Kidney tubule cell (primary cell): Measurements from ENCODE around the gene ARMC2.
"Not testable (repeated sequence)": the region's sequence is repeated elsewhere in the genome, so short reads cannot be mapped to it uniquely, and the experiment has no call there.

Experiments used
- DNase-seq: peaks from one replicate; pipeline ENCODE4 v3.0.0-alpha.2; 2018; ENCODE audit warnings: low spot score

ARMC2 gene

DNA sequence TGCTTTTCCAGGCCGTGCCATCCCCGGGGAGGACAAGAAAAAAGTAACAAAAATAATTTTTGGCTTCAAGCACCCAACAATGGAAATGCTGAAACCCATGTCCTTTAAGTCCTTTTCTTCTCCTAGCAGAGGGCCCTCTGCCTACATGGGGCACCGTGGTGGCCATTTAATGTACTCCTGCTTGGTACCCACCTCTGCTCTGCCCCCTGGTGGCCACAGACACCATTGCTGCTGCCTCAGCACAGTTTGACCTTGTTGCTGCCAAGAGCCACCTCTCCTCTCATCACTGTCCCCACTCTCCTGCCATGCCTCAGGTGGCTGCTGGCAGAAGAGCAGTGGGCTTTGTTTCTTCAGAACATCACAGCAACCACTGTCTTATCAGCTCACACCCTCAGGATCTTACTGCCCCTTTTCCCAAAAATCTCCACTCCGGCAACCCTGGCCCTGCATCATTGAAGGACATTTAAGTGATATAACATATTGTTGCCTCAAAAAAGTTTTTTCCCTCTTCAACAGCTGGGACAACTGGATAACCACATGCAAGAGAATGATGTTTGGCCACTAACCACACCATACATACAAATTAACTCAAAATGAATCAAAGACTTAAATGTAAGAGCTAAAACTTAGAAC, 12.9 kb upstream of the ARMC2 start:
- peak; percentile 83 for DNase-seq

DNA sequence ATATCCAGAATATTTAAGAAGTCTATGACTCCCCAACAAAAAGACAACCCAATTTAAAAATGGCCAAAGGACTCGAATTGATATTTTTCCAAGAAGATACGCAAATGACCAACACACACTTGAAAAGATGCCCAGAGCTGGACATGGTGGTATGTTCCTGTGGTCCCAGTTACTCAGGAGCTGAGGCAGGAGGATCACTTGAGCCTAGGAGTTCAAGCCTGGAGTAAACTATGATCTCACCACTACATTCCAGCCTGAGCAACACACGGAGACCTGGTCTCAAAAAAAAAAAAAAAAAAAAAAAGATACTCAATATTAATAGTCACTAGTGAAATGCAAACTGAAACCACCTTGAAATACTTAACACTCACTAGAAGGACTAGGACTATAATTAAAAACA, 12.2 kb upstream of the ARMC2 start:
- no peak for DNase-seq

DNA sequence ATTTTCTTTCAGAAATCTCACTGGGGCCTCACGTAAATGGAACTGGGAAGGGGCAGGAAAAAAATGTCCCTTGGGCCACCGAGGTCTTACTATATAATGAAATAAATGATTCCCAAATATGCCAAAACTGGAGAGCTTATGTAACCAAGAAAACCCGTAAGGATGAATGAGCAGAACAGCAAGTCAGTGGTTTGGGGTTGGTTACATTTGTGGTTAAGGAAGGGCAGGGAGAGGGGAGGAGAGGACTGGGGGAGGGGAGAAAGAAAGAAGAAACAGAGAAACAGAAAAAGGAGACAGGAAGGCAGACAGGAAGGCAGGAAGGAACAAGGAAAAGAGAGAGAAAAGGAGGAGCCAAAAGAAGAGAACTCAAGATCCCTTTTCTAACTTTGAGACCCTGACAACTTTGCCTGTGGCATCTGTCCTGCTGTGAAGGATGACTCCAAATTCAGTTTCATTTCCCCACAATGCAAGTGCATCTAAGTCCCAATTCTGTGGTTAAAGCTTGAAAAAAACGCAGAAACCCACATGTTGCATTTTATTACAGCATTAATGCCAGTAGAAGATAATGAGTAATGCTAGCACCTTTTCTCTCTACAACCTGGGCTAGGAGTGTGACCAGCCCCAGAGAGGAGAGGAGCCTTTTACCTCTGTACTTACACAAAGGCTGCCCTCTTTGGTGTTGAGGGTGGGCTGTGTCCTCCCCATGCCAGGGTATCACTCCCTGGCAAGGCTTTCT, 10.8 kb upstream of the ARMC2 start:
- no peak for DNase-seq

DNA sequence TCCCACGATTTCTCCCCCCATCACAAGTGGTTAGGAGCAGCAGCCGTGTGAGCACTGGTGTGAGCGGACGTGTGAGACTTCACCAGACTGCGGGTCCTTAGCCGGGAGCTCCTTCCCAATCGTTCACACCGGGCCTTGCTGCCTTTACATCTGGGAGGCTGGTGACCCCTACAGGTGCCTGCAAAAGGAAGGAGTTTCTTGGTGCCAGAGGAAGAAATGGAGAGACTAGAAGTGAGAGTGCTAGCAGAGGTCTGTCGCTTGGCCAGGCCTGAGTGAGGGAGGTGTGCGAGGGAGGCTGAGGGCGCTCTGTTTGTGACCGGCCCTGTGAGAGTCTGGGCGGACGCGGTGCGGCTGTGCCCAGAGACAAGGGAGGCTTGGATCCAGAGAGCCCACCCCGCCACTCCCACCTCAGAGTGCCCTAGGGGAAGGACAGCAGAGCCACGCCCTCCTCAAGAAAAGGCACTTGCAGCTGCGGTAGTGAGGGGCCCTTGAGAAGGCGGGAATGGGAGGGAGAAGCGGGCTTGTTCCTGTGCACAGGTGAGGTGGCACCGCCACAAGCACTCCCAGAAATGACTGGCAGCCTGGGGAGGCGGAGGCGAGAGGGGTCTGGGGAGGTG, 10.0 kb upstream of the ARMC2 start:
- peak; percentile 69 for DNase-seq

- no peak for DNase-seq
Measured at GRCh38 chr6:108839083-108839642, 9.1 kb upstream of the ARMC2 start.

- no peak for DNase-seq
Measured at GRCh38 chr6:108840919-108841318, 7.3 kb upstream of the ARMC2 start.

GRCh38 chr6:108841377-108841855, 6.8 kb upstream of the ARMC2 start:
- DNase-seq = no peak

DNA sequence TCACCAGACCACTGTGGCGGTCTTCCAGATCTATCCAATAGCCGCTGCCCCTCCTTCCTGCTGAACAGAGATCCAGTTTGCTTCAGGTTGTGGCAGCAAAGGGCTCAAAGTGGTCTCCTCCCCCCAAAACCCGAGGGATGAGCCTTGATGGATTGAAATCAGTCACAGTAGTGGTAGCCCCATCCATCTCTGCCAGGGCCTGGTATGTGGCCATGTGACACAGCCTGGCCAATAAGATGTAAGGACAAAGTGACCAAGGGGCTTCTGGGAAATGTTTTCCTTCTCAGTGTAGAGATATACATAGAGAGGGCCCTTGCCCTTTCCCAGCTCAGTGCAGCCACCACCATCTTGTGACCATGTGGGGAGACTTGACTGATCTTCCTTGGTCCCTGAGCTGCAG, 4.1 kb upstream of the ARMC2 start:
- no peak for DNase-seq

- DNase-seq = no peak
Measured at GRCh38 chr6:108845145-108845544, 3.1 kb upstream of the ARMC2 start.

GRCh38 chr6:108846101-108846500, 2.1 kb upstream of the ARMC2 start:
- DNase-seq = no peak

GRCh38 chr6:108846628-108847027, 1.6 kb upstream of the ARMC2 start:
- no peak for DNase-seq

- no peak for DNase-seq
Measured at GRCh38 chr6:108847738-108848115, 495 bp upstream of the ARMC2 start.

- no peak for DNase-seq
Measured at GRCh38 chr6:108850669-108851465, 2.6 kb downstream of the ARMC2 start.

GRCh38 chr6:108851756-108852155, 3.5 kb downstream of the ARMC2 start:
- no peak for DNase-seq

DNA sequence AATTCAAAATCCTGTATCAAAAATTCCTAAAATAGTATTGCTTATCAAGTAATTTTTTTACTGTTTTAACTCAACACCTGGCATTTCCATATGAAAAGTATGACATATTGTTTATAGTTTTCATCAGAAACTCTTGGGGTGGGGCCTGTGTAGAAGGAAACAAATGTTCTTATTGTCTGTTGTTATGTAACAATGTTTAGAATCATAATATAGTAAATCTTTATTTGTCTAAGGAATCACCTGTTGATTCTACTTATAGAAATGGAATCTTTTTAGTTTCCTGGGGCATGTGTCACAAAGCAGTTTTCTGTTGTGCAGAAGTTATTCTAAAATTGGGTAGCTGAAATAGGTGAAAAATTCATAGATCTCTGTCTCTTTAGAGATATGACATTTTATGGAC, 4.9 kb downstream of the ARMC2 start:
- DNase-seq = no peak

DNA sequence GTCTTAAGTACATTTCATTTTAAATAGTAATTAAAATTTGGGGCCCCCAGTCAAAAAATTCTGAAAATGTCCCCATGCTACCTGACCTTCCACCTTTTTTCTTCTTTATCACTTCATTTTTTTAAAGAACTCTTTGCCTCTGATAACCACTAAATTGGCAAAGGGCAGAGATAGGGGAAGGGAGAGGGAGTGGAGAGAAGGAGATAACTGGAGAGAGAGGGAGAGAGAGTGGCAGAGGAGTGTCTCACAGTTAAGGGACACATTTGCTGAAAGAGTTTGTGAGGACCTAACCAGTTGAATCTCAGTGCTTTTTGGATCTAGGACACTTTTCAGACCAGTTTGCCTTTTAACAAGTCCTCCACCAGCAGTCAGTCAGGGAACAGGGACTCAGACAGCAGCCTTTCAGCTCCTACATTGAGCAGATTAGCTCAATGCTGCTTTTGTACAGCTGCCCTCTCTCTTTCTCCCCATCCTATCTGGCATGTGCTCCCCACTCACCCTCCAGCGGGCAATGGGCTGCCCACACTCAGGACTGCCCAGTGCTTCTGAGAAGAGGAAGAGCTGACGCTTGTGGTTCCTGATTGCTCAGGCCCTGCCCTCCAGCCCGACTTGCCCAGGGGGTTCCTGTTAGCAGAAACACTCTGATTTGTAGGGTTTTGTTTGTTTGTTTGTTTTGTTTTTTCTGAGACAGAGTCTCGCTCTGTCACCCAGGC, 14.4 kb downstream of the ARMC2 start:
- no peak for DNase-seq

DNA sequence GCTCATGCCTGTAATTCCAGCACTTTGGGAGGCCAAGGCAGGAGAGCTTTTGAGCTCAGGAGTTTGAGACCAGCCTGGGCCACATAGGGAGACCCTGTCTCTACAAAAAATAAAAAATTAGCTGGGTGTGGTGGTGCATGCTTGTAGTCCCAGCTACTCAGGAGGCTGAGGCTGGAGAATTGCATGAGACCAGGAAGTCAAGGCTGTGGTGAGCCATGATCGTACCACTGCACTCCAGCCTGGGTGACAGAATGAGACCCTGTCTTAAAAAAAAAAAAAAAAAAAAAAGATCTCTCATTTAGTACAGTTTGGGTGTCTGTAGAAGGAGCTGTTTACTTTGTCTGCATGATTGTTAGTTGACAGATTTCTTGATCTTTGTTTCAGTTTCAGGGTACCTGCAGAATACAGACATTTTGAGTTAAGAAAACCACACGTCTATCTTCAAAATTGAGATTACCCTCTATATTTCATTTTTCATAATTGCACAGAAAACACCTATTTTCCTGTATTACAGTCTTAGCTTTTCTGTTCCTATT, 17.6 kb downstream of the ARMC2 start:
- DNase-seq = not testable (repeated sequence)

GRCh38 chr6:108866798-108867197, 18.6 kb downstream of the ARMC2 start:
- DNase-seq = no peak

- DNase-seq = no peak
Measured at GRCh38 chr6:108868647-108869046, 20.4 kb downstream of the ARMC2 start.

DNA sequence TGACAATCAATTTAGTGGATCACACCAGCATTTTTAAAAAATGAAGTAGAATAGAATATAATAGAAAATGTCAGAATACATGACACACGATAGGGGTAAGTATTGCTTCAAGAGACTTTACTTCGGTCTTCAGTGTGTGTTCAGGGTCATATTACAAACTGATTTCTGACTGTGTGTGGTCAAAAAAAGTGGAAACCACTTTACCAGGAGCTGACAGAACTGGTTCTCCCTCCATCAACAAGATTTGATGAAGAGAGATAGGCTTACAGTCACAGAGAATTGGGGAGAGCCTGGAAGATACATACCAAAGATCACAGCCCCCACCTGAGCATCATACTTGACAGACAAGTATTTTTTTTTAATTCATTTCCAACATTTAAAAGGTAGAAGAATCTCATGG, 21.7 kb downstream of the ARMC2 start:
- DNase-seq = no peak

- DNase-seq = no peak
Measured at GRCh38 chr6:108870357-108870756, 22.1 kb downstream of the ARMC2 start.
